ENCODE measurements around the gene CADM3.

GRCh38 chr1:159247266-159247665, 75.9 kb downstream of the CADM3 start:
- no peak for TF ChIP-seq CTCF (IDR thresholded peaks at IDR 0.05)
- TF ChIP-seq POLR2A (IDR thresholded peaks at IDR 0.05): no peak
